ENCODE data around the gene CTSW. TPM values are rescaled to one million over a fixed set of nuclear protein-coding genes. Genes with fewer than 3 reads are reported as not detected.

Gene CTSW
- total and polyA plus RNA-seq, 2 donors (not counting 1 experiment from before 2014, with no cell fraction given), result 0.84 to 4.6 TPM

GRCh38 chr11:65899356-65900124 is 19.9 kb downstream of the CTSW start:
- Histone ChIP-seq H3K27ac (ENCODE audit: low read length in 2 of 2) (no peak overlapping the region), H3K9ac (ENCODE audit: low read length) (peak overlapping the region; percentile 71)

More at GRCh38 chr11:65899356-65900124, 19.9 kb downstream of the CTSW start:
- DNase-seq (peak; percentile 56), ATAC-seq (ENCODE audit: low read depth) (no peak)
- Histone ChIP-seq H3K9me3 (ENCODE audit: control extremely low read depth in 1 of 3, control insufficient read depth in 2 of 3, insufficient read depth in 1 of 3, low read length in 2 of 3) (peaks cover 0 to 10% (median 0%) of the 10 kb centered on the region in 3 donors), H3K36me3 (replicated peaks in 1 of 2; ENCODE audit: control extremely low read depth in 1 of 2, control insufficient read depth in 1 of 2, extremely low read depth in 1 of 2, insufficient read depth in 2 of 2, low read length in 1 of 2) (no peaks in the 10 kb centered on the region), H3K4me1 (ENCODE audit: control insufficient read depth in 2 of 2, insufficient read depth in 2 of 2, low read length in 2 of 2) (peaks cover 20% of the 10 kb centered on the region in 2 donors), H4K20me1 (ENCODE audit: control insufficient read depth, insufficient read depth, low read length, poor library complexity, severe bottlenecking) (no peaks in the 10 kb centered on the region), H2AFZ (ENCODE audit: insufficient read depth, low read depth, low read length, poor library complexity, severe bottlenecking) (peak overlapping the region; percentile 68), H3K79me2 (ENCODE audit: control insufficient read depth, insufficient read depth, low read length) (no peaks in the 10 kb centered on the region), H3K27me3 (replicated peaks in 1 of 4; ENCODE audit: control extremely low read depth in 1 of 4, control insufficient read depth in 3 of 4, insufficient read depth in 4 of 4, low read length in 3 of 4) (peaks cover 0 to 38% (median 12%) of the 10 kb centered on the region in 4 experiments), H3K4me3 (ENCODE audit: control extremely low read depth in 1 of 5, extremely low read depth in 1 of 5, insufficient read depth in 1 of 5, low read depth in 2 of 5, low read length in 4 of 5) (peak overlapping the region; percentile 2 to 64 (median 52)), H3K4me2 (replicated peaks; ENCODE audit: low read depth, low read length, poor library complexity, severe bottlenecking) (peak overlapping the region; percentile 95)
- Mint-ChIP-seq H3K4me3 (peak overlapping the region; percentile 73), H3K27ac (no peak overlapping the region), H3K4me1 (peaks cover 10% of the 10 kb centered on the region), H3K9me3 (ENCODE audit: insufficient read depth) (no peaks in the 10 kb centered on the region), H3K27me3 (peaks cover 15% of the 10 kb centered on the region)
- TF ChIP-seq CTCF (IDR thresholded peaks at IDR 0.05), result no peak
- intact Hi-C loops (cut with micrococcal nuclease), result loop anchor here (1.0 kb wide), 3 partner anchors 9 to 41 kb away; partner anchors contain the start of genes C11orf68, CCDC85B, CFL1 and DRAP1
- ChIA-PET CTCF (interaction anchor here (1.3 to 4.0 kb wide), 4 partner anchors 9 to 15 kb away, joined by 7 to 44 read pairs (median 14); partner anchors contain the start of genes CCDC85B and FIBP), POLR2A (interaction anchor here (4.4 kb wide), 1 partner anchor 10 kb away, joined by 33 read pairs; the partner anchor contains the start of genes CCDC85B and FIBP)
- 4% methylated on average over 77 of the region's 78 CpGs for WGBS (ENCODE audit: insufficient coverage)

Data from B cell (primary cell).